Measurements from ENCODE around the gene AGO4. TPM values are rescaled to one million over a fixed set of nuclear protein-coding genes. Genes with fewer than 3 reads are reported as not detected.
"Not testable (repeated sequence)": the region's sequence is repeated elsewhere in the genome, so short reads cannot be mapped to it uniquely, and the experiment has no call there.

Gene AGO4
- total RNA-seq, 1 experiment from 2014 or later: 5.2 TPM

GRCh38 chr1:35790670-35791069, 17.1 kb upstream of the AGO4 start:
- DNase-seq (ENCODE audit: unreplicated experiment): no peak
- Mint-ChIP-seq H3K4me3 (ENCODE audit: unreplicated experiment) (no peak overlapping the region), H3K9me3 (ENCODE audit: unreplicated experiment) (no peaks in the 10 kb centered on the region), H3K27me3 (ENCODE audit: insufficient read depth, unreplicated experiment) (no peaks in the 10 kb centered on the region), H3K36me3 (ENCODE audit: insufficient read depth, unreplicated experiment) (no peaks in the 10 kb centered on the region), H3K4me1 (ENCODE audit: insufficient read depth, unreplicated experiment) (no peaks in the 10 kb centered on the region), H3K27ac (ENCODE audit: low read depth, unreplicated experiment) (no peak overlapping the region)
- CTCF ChIA-PET: no interaction called here
- TF ChIP-seq CTCF (IDR thresholded peaks at IDR 0.05; ENCODE audit: unreplicated experiment): no peak
- no TSS peak for BruUV-seq (replicated peaks)
- intact Hi-C loops (cut with micrococcal nuclease): loop anchor here (1.0 kb wide), 1 partner anchor 20 kb away; no protein-coding TSS in a partner anchor
- POLR2A ChIA-PET: no interaction called here

GRCh38 chr1:35795295-35795694, 12.5 kb upstream of the AGO4 start:
- no peak for DNase-seq (ENCODE audit: unreplicated experiment)
- H3K36me3 Mint-ChIP-seq (ENCODE audit: insufficient read depth, unreplicated experiment): no peaks in the 10 kb centered on the region
- H3K4me3 Mint-ChIP-seq (ENCODE audit: unreplicated experiment): no peak overlapping the region
- ChIA-PET CTCF (interaction anchor here (1.2 kb wide), 1 partner anchor 68 kb away, joined by 3 read pairs; no protein-coding TSS in a partner anchor), POLR2A (interaction anchor here (0.7 kb wide), 1 partner anchor 30 kb away, joined by 5 read pairs; no protein-coding TSS in a partner anchor)
- H3K9me3 Mint-ChIP-seq (ENCODE audit: unreplicated experiment): no peaks in the 10 kb centered on the region
- intact Hi-C loops (cut with micrococcal nuclease): no loop called here
- H3K27ac Mint-ChIP-seq (ENCODE audit: low read depth, unreplicated experiment): no peak overlapping the region
- no peaks in the 10 kb centered on the region for H3K27me3 Mint-ChIP-seq (ENCODE audit: insufficient read depth, unreplicated experiment)
- H3K4me1 Mint-ChIP-seq (ENCODE audit: insufficient read depth, unreplicated experiment): peaks cover 3% of the 10 kb centered on the region
- no peak for TF ChIP-seq CTCF (IDR thresholded peaks at IDR 0.05; ENCODE audit: unreplicated experiment)
- BruUV-seq (replicated peaks): no TSS peak

GRCh38 chr1:35797380-35797779, 10.4 kb upstream of the AGO4 start:
- Mint-ChIP-seq H3K36me3 (ENCODE audit: insufficient read depth, unreplicated experiment) (no peaks in the 10 kb centered on the region), H3K4me3 (ENCODE audit: unreplicated experiment) (no peak overlapping the region), H3K4me1 (ENCODE audit: insufficient read depth, unreplicated experiment) (peaks cover 5% of the 10 kb centered on the region), H3K27me3 (ENCODE audit: insufficient read depth, unreplicated experiment) (no peaks in the 10 kb centered on the region), H3K27ac (ENCODE audit: low read depth, unreplicated experiment) (no peak overlapping the region), H3K9me3 (ENCODE audit: unreplicated experiment) (no peaks in the 10 kb centered on the region)
- ChIA-PET POLR2A (no interaction called here), CTCF (interaction anchor here (0.7 kb wide), 1 partner anchor 337 kb away, joined by 3 read pairs; no protein-coding TSS in a partner anchor)
- TF ChIP-seq CTCF (IDR thresholded peaks at IDR 0.05; ENCODE audit: unreplicated experiment): no peak
- no peak for DNase-seq (ENCODE audit: unreplicated experiment)
- intact Hi-C loops (cut with micrococcal nuclease): no loop called here
- BruUV-seq (replicated peaks): no TSS peak

- CTCF ChIA-PET: interaction anchor here (0.7 kb wide), 1 partner anchor 337 kb away, joined by 3 read pairs; no protein-coding TSS in a partner anchor
- DNase-seq (ENCODE audit: unreplicated experiment); intact Hi-C loops (cut with micrococcal nuclease); H3K4me3 Mint-ChIP-seq (ENCODE audit: unreplicated experiment); BruUV-seq (replicated peaks); H3K9me3 Mint-ChIP-seq (ENCODE audit: unreplicated experiment); H3K27ac Mint-ChIP-seq (ENCODE audit: low read depth, unreplicated experiment); H3K4me1 Mint-ChIP-seq (ENCODE audit: insufficient read depth, unreplicated experiment); H3K27me3 Mint-ChIP-seq (ENCODE audit: insufficient read depth, unreplicated experiment); POLR2A ChIA-PET; H3K36me3 Mint-ChIP-seq (ENCODE audit: insufficient read depth, unreplicated experiment): not testable (repeated sequence)
Observed at GRCh38 chr1:35798019-35798418, 9.8 kb upstream of the AGO4 start.

GRCh38 chr1:35800167-35800887, 7.5 kb upstream of the AGO4 start:
- H3K36me3 Mint-ChIP-seq (ENCODE audit: insufficient read depth, unreplicated experiment); H3K9me3 Mint-ChIP-seq (ENCODE audit: unreplicated experiment); BruUV-seq (replicated peaks); H3K4me3 Mint-ChIP-seq (ENCODE audit: unreplicated experiment); POLR2A ChIA-PET; H3K27ac Mint-ChIP-seq (ENCODE audit: low read depth, unreplicated experiment); DNase-seq (ENCODE audit: unreplicated experiment); H3K4me1 Mint-ChIP-seq (ENCODE audit: insufficient read depth, unreplicated experiment); intact Hi-C loops (cut with micrococcal nuclease); H3K27me3 Mint-ChIP-seq (ENCODE audit: insufficient read depth, unreplicated experiment): not testable (repeated sequence)
- CTCF ChIA-PET: interaction anchor here (0.5 to 0.6 kb wide), 2 partner anchors 66 to 69 kb away, joined by 3 read pairs; no protein-coding TSS in a partner anchor

All from MCF 10A (cell line).